Adrenal gland (tissue), 5 donors: ENCODE results near the gene LRRTM4.
"Not testable (repeated sequence)": the region's sequence is repeated elsewhere in the genome, so short reads cannot be mapped to it uniquely, and the experiment has no call there.

Experiments used
- POLR2A ChIP-seq, 2 donors: fragments of 450-650 bp; IDR thresholded peaks; one replicate each; pipeline ENCODE4 v1.6.1; 2017; ENCODE audit warnings: antibody characterized with exemption in 2 of 2, mild to moderate bottlenecking in 2 of 2, moderate library complexity in 1 of 2
- TF ChIP-seq, protein P1 (sequence below), 6 experiments: fragments of 450-650 bp in 4 of 6; fragments of 200-600 bp in 2 of 6; sonication (generic) in 1 of 6; IDR thresholded peaks; 1 replicate in 5 of 6; 2 replicates in 1 of 6; pipeline versions ENCODE4 v1.5.1 to v1.8.0; 2016 to 2021; ENCODE audit warnings: antibody characterized with exemption in 6 of 6, mild to moderate bottlenecking in 2 of 6, moderate library complexity in 1 of 6
- donor health status: DM: no; HTN: no; CAD: no.

DNA sequence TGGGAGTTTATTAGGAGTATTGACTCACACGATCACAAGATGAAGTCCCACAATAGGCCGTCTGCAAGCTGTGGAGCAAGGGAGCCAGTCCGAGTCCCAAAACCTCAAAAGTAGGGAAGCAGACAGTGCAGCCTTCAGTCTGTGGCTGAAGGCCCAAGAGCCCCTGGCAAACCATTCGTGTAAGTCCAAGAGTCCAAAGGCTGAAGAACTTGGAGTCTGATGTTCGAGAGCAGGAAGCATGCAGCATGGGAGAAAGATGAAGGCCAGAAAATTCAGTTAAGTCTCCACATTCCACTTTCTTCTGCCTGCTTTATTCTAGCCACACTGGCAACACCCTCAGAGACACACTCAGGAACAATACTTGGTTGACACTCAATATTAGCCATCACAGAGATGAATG is 492.9 kb downstream of the LRRTM4 start:
- not testable (repeated sequence) for TF ChIP-seq POLR2A (IDR thresholded peaks at IDR 0.05)
- TF ChIP-seq, protein P1, sequence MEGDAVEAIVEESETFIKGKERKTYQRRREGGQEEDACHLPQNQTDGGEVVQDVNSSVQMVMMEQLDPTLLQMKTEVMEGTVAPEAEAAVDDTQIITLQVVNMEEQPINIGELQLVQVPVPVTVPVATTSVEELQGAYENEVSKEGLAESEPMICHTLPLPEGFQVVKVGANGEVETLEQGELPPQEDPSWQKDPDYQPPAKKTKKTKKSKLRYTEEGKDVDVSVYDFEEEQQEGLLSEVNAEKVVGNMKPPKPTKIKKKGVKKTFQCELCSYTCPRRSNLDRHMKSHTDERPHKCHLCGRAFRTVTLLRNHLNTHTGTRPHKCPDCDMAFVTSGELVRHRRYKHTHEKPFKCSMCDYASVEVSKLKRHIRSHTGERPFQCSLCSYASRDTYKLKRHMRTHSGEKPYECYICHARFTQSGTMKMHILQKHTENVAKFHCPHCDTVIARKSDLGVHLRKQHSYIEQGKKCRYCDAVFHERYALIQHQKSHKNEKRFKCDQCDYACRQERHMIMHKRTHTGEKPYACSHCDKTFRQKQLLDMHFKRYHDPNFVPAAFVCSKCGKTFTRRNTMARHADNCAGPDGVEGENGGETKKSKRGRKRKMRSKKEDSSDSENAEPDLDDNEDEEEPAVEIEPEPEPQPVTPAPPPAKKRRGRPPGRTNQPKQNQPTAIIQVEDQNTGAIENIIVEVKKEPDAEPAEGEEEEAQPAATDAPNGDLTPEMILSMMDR (IDR thresholded peaks at IDR 0.05) = not testable (repeated sequence)
